HG03521 (cell line): ENCODE data around the gene CAPN12.

Experiments used
- ATAC-seq: cut with Tn5 transposase; IDR thresholded peaks from one replicate; pipeline ENCODE4 v1.9.1; 2021; ENCODE audit warnings: mild to moderate bottlenecking, moderate library complexity; ENCODE audit not compliant: unreplicated experiment

The CAPN12 gene

DNA sequence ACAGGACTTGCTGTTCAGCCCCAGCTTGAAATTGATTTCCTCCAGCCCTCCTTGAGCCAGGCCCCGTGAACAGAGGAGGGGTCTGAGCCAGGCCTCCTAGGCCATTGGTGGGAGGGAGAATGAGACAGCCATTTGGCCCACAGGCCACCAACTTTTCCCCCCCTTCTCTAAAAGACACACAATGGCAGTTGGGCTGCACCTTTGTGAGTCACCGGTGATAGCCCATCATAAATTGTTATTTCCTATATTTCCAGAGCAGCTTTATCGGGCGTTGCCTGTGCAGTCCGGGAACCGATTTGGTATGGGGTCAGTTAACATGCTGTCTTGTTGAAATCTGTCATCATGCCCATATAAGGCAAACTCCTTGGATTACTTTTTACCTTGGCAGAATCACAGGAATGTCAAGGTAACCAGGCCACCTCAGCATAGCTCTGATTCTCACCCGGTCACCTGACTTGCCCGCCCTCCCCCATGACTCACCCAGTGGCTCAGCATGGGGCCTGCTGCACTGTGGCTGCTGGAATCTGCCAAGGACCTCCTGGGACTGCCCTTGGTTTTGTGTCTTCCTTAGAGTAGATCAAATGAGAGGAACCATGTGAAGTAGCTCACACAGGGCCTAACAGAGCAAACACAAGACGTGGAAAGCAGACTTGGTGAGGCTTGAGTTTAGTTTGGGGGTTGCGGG lies 60.7 kb downstream of the CAPN12 start:
- no peak for ATAC-seq

DNA sequence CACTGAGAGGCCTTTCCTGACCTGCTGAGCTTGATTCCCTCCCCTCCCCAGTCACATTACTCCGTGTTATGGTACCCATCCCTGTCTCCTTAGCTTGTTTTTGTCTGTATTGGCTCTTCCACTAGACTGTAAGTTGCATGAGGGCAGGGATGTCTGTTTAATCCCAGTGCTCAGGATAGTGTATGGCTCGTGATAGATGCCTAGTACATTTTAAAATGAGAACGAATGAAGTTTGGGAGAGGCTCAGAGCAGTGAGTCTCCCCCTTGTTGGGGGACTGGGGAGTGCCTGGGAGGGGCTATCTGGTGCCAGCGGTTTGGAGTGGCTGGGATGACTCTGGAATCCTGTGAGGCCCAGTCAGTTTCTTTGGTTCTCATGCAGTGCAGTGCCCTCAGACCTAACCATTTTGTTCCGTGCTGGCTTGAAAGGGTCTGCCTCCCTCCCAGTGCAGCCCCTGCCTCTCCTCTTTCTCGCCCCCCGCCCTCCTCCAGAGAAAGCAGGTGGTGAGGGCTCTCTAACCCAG lies 61.3 kb downstream of the CAPN12 start:
- ATAC-seq = no peak

DNA sequence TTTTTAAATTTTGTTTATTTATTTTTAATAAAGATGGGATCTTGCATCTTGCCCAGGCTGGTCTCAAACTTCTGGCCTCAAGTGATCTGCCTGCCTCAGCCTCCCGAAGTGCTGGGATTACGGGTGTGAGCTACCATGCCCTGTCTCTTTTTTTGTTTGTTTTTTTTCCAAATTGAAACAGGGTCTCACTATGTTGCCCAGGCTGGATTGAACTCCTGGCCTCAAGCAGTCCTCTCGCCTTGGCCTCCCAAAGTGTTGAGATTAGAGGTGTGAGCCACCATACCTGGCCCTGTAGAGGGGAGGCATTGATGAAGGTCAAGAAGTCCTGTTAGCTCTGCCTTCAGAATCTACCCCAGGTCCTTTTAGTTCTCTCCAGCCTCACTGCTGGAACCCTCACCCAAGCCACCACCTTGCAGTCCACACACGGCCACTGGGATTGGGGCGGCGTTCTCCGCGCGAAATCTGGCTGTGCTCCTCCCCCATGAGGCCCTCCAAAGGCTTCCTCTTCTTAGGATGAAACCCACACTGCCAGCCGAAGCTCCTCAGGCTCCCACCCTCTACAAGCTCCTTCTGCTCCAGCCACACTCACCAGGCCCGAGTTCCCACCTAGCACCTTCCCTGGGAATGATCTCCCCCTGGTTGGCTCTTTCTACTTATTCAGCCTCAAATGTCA lies 61.9 kb downstream of the CAPN12 start:
- no peak for ATAC-seq
